ENCODE data around the gene DPP4.

The DPP4 gene

DNA sequence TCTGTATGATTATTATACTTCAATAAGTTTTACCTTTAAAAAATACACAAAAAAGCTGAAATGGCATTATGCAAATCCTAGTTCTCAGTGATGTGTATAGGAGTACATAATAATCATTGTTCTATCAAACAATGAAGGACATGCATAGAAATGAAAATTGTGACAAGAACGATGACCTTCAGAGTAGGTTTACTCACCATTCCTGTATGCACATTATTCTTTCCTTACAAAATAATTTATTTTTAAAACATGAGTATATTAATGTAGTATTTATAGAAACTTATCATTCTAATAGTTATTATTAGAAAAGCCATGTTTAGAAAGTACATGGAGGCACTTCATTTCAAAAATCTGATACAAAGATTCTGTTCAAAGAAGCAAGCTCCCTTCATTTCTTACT, 32.7 kb upstream of the DPP4 start:
- Histone ChIP-seq H3K9me3 (ENCODE audit: control insufficient read depth, low read length) (no peaks in the 10 kb centered on the region), H3K36me3 (ENCODE audit: control insufficient read depth, insufficient read depth, low read length) (no peaks in the 10 kb centered on the region), H3K27ac (ENCODE audit: insufficient read depth, low read length, poor library complexity, severe bottlenecking) (no peak overlapping the region), H3K4me1 (ENCODE audit: control insufficient read depth, insufficient read depth, low read length, poor library complexity, severe bottlenecking) (no peaks in the 10 kb centered on the region), H3K27me3 (replicated peaks; ENCODE audit: control insufficient read depth, insufficient read depth, low read length, poor library complexity, severe bottlenecking) (no peaks in the 10 kb centered on the region), H3K4me3 (ENCODE audit: insufficient read depth, low read depth, low read length, poor library complexity, severe bottlenecking) (no peak overlapping the region)
- no peak for DNase-seq

DNA sequence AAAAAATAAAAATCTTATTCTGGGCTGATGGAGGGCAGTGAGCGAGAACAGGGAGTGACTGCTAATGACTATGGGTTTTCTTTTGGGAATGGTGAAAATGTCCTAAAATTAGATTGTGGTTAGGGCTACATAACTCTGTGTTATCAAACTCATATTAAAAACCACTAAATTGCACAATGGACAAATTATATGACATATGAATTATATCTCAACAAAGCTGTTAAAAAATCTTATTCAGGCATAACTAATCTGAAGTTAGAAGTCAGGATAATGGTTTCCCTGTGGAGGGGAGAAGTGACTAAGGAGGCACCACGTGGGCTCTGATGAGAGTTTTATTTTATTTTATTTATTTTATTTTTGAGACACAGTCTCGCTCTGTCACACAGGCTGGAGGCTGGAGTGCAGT, 32.1 kb upstream of the DPP4 start:
- Histone ChIP-seq H3K4me1 (ENCODE audit: control insufficient read depth, insufficient read depth, low read length, poor library complexity, severe bottlenecking) (no peaks in the 10 kb centered on the region), H3K4me3 (ENCODE audit: insufficient read depth, low read depth, low read length, poor library complexity, severe bottlenecking) (no peak overlapping the region), H3K36me3 (ENCODE audit: control insufficient read depth, insufficient read depth, low read length) (no peaks in the 10 kb centered on the region), H3K27me3 (replicated peaks; ENCODE audit: control insufficient read depth, insufficient read depth, low read length, poor library complexity, severe bottlenecking) (no peaks in the 10 kb centered on the region), H3K9me3 (ENCODE audit: control insufficient read depth, low read length) (no peaks in the 10 kb centered on the region), H3K27ac (ENCODE audit: insufficient read depth, low read length, poor library complexity, severe bottlenecking) (no peak overlapping the region)
- DNase-seq = no peak

DNA sequence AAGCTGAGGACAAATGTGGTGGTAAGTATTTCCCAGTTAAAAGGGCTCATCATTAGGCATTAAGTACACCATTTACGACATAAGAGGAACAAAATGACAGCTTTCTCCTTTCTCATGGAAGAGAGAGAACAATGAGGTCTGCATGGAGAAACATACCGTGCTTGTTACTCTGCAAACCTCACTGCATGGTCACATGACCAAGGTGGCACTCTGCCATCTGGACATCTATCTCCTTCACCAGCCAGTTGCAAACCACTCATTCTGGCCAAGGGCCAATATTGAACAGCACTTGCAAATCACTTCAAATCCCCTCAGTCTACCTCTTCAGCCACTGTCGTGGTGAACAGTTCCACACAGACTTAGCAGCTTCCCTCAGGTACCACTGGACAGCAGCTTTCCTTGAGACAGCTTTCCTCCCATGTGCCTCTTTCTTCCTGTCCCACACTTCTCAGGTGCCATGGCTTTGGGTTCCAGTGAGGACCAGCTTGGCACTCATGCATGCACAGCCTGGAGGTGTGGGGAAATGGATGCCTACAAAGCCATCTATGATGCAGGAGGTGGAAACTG, 29.5 kb upstream of the DPP4 start:
- no peak for DNase-seq
- Histone ChIP-seq H3K4me1 (ENCODE audit: control insufficient read depth, insufficient read depth, low read length, poor library complexity, severe bottlenecking) (no peaks in the 10 kb centered on the region), H3K27ac (ENCODE audit: insufficient read depth, low read length, poor library complexity, severe bottlenecking) (no peak overlapping the region), H3K36me3 (ENCODE audit: control insufficient read depth, insufficient read depth, low read length) (no peaks in the 10 kb centered on the region), H3K27me3 (replicated peaks; ENCODE audit: control insufficient read depth, insufficient read depth, low read length, poor library complexity, severe bottlenecking) (no peaks in the 10 kb centered on the region), H3K9me3 (ENCODE audit: control insufficient read depth, low read length) (no peaks in the 10 kb centered on the region), H3K4me3 (ENCODE audit: insufficient read depth, low read depth, low read length, poor library complexity, severe bottlenecking) (no peak overlapping the region)

DNA sequence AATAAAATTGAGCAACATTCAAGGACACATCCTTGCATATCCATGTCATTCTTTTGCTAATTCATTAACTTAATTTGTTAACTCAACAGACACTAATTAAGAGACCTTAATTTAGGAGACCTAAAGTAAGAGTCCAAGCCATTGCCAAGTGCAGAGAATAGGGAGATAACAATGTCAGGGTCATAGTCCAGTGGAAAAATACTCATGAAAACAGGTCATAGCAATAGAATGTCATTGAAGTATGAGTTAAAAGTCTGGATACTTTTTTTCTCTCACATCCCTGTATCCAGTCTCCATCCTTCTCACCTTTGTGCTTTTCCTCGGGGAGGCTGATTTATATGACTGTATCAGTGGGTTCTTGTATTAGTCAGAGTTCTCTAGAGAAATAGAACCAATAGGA, 26.6 kb upstream of the DPP4 start:
- H3K27ac ChIP-seq (ENCODE audit: insufficient read depth, low read length, poor library complexity, severe bottlenecking) = no peak overlapping the region
- H3K27me3 ChIP-seq (replicated peaks; ENCODE audit: control insufficient read depth, insufficient read depth, low read length, poor library complexity, severe bottlenecking) = no peaks in the 10 kb centered on the region
- H3K36me3 ChIP-seq (ENCODE audit: control insufficient read depth, insufficient read depth, low read length) = no peaks in the 10 kb centered on the region
- DNase-seq = no peak
- no peaks in the 10 kb centered on the region for H3K9me3 ChIP-seq (ENCODE audit: control insufficient read depth, low read length)
- H3K4me1 ChIP-seq (ENCODE audit: control insufficient read depth, insufficient read depth, low read length, poor library complexity, severe bottlenecking) = no peaks in the 10 kb centered on the region
- no peak overlapping the region for H3K4me3 ChIP-seq (ENCODE audit: insufficient read depth, low read depth, low read length, poor library complexity, severe bottlenecking)

DNA sequence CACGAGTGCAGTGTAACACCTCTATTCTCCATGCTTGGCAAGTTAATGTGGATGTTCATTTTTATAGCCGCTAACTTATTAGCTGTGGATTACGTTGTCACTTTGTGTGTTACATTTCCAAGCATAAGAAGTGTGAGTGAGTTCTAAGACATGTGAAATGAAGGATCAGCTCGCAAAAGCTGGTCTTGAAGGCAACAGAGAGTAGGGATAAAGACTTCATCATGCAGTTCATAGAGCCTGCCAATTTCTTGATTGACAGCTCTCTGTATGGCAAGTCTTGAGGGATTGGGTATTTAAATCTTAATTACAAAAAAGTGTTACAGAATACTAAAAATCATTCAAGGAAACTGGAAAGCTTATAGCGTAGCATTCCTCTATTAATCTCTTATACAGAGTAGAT, 25.8 kb upstream of the DPP4 start:
- Histone ChIP-seq H3K9me3 (ENCODE audit: control insufficient read depth, low read length) (no peaks in the 10 kb centered on the region), H3K4me3 (ENCODE audit: insufficient read depth, low read depth, low read length, poor library complexity, severe bottlenecking) (no peak overlapping the region), H3K27ac (ENCODE audit: insufficient read depth, low read length, poor library complexity, severe bottlenecking) (no peak overlapping the region), H3K4me1 (ENCODE audit: control insufficient read depth, insufficient read depth, low read length, poor library complexity, severe bottlenecking) (no peaks in the 10 kb centered on the region), H3K27me3 (replicated peaks; ENCODE audit: control insufficient read depth, insufficient read depth, low read length, poor library complexity, severe bottlenecking) (no peaks in the 10 kb centered on the region), H3K36me3 (ENCODE audit: control insufficient read depth, insufficient read depth, low read length) (no peaks in the 10 kb centered on the region)
- DNase-seq = no peak

DNA sequence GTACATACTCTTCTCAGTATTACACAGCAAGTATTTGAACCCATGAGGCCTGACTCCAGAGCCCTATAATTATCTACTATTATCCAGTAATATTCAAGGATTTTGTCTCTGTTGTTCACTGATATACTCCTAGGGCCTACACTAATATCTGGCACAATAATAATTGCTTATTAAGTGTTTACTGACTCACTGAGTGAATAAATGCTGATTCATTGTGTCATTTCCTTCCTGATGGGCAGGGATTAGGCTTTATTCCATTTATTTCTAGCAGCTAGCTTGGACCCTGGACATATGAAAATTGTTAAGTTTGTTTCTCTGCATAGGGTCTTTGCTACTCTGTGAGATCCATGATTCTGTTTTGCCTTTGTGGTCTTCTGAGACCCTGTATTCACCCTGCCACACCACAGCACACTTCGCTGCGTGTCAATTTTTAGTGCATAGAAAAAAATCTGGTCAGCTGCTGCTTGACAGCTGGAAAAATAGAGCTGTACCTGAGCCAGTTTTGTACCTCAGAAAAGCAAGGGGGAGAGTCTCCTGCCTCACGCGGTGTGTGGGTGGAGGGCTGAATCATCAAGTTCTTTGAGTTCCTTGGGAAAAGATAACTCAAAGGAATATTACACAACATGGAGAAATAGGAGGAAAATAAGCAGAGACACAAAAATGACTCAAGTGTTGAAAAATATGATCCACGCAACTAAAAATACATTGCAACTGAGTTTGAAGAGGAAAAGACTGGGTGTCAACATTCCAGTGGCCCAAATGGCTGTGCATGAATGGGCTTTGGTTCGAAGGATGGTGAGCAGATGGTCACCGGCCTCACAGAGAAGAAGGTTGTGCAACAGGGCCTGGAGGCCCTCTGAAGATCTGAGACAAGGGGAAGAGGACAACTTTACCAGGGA, 18.9 kb upstream of the DPP4 start:
- H3K27me3 ChIP-seq (replicated peaks; ENCODE audit: control insufficient read depth, insufficient read depth, low read length, poor library complexity, severe bottlenecking) = no peaks in the 10 kb centered on the region
- no peak overlapping the region for H3K4me3 ChIP-seq (ENCODE audit: insufficient read depth, low read depth, low read length, poor library complexity, severe bottlenecking)
- no peak overlapping the region for H3K27ac ChIP-seq (ENCODE audit: insufficient read depth, low read length, poor library complexity, severe bottlenecking)
- no peaks in the 10 kb centered on the region for H3K36me3 ChIP-seq (ENCODE audit: control insufficient read depth, insufficient read depth, low read length)
- DNase-seq = no peak
- no peaks in the 10 kb centered on the region for H3K9me3 ChIP-seq (ENCODE audit: control insufficient read depth, low read length)
- no peaks in the 10 kb centered on the region for H3K4me1 ChIP-seq (ENCODE audit: control insufficient read depth, insufficient read depth, low read length, poor library complexity, severe bottlenecking)

DNA sequence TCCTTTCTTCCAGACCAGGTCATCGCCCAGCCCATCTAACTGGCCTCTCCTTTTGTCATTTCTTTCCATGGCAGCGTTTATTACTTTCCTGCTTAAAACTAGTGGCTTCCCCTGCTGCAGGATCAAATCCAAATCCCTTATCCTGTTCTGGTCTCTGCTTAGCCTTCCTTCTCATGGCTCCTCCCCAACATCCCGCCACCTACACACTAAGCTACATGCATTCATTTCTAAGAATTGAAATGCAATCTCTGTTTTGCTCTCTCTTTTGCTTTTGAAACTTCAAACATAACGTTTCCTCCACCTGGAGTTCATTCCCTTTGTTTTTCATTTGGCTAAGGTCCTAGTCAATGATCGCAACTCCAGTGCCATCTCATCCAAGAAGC, 18.0 kb upstream of the DPP4 start:
- Histone ChIP-seq H3K9me3 (ENCODE audit: control insufficient read depth, low read length) (no peaks in the 10 kb centered on the region), H3K36me3 (ENCODE audit: control insufficient read depth, insufficient read depth, low read length) (no peaks in the 10 kb centered on the region), H3K4me3 (ENCODE audit: insufficient read depth, low read depth, low read length, poor library complexity, severe bottlenecking) (no peak overlapping the region), H3K27me3 (replicated peaks; ENCODE audit: control insufficient read depth, insufficient read depth, low read length, poor library complexity, severe bottlenecking) (no peaks in the 10 kb centered on the region), H3K27ac (ENCODE audit: insufficient read depth, low read length, poor library complexity, severe bottlenecking) (no peak overlapping the region), H3K4me1 (ENCODE audit: control insufficient read depth, insufficient read depth, low read length, poor library complexity, severe bottlenecking) (no peaks in the 10 kb centered on the region)
- DNase-seq = no peak

DNA sequence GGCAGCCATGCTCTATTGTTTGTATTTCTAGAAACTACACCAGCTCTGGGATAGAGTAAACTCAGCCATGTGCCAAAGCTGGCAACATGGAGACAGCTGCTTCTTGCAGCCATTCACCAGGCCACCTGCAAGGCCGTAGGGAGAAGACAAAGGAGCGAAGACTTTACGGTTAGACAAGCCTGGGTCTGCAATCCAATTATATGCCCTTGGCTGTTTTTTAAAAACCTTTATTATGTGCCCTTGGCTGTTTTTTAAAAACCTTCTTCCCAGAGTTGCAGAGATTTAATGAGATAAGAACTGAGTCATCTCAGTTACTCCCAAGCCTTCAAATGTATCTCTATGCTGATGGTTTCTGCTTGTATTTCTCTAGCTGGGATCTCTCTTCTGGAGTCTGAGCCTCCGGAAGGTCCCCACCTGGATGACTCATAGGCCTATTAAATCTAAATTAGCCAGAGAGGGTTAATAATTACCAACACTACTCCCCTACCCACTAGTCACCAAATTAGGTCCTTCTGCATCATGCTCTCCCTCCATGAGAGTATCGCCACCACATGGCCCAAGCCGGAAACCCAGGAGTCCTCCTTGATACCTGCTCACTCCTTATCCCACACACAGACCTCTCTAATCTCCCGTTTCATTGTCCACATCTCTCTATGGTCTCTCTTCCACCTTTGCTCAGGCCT, 17.5 kb upstream of the DPP4 start:
- H3K27me3 ChIP-seq (replicated peaks; ENCODE audit: control insufficient read depth, insufficient read depth, low read length, poor library complexity, severe bottlenecking) = no peaks in the 10 kb centered on the region
- no peaks in the 10 kb centered on the region for H3K4me1 ChIP-seq (ENCODE audit: control insufficient read depth, insufficient read depth, low read length, poor library complexity, severe bottlenecking)
- no peaks in the 10 kb centered on the region for H3K36me3 ChIP-seq (ENCODE audit: control insufficient read depth, insufficient read depth, low read length)
- H3K4me3 ChIP-seq (ENCODE audit: insufficient read depth, low read depth, low read length, poor library complexity, severe bottlenecking) = no peak overlapping the region
- no peak overlapping the region for H3K27ac ChIP-seq (ENCODE audit: insufficient read depth, low read length, poor library complexity, severe bottlenecking)
- DNase-seq = no peak
- H3K9me3 ChIP-seq (ENCODE audit: control insufficient read depth, low read length) = no peaks in the 10 kb centered on the region

DNA sequence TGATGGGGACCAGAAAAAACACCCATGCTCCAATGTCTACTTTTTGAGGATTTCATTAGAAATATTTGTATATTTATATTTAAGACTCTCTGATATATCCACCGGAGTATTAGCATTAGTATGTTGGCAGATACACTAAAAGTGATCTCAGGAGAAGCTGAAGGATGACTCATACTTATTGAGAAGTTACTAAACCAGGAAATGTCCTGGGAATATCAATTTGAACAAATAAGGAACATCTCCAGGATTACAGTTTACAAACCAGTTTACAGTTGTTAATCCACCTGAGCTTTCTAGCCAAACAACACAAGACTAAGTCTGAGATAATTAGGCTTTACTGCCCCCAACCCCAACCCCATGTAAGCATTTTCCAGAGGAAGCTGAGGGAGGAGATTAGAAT, 16.1 kb upstream of the DPP4 start:
- H3K4me1 ChIP-seq (ENCODE audit: control insufficient read depth, insufficient read depth, low read length, poor library complexity, severe bottlenecking) = no peaks in the 10 kb centered on the region
- H3K4me3 ChIP-seq (ENCODE audit: insufficient read depth, low read depth, low read length, poor library complexity, severe bottlenecking) = no peak overlapping the region
- H3K27me3 ChIP-seq (replicated peaks; ENCODE audit: control insufficient read depth, insufficient read depth, low read length, poor library complexity, severe bottlenecking) = no peaks in the 10 kb centered on the region
- no peaks in the 10 kb centered on the region for H3K36me3 ChIP-seq (ENCODE audit: control insufficient read depth, insufficient read depth, low read length)
- DNase-seq = no peak
- H3K9me3 ChIP-seq (ENCODE audit: control insufficient read depth, low read length) = no peaks in the 10 kb centered on the region
- H3K27ac ChIP-seq (ENCODE audit: insufficient read depth, low read length, poor library complexity, severe bottlenecking) = no peak overlapping the region

DNA sequence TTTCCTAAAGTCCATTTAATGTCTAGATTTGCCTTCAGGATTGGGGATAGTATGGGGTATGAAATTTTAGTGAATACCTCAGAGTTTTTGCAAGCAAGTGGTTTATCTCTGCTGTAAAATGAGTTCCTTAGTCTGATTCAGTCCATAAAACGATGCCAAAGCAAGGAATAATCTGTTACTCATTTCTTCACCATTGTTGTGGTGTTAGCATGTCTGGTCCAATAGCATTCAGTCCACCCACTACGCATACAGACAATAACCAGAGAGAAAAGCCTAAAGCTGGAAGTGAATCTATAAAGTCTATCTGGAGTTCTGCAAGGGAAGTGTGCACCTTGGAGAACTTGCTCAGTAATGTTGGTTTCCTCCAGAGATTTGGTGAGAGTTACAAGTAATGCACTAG, 12.9 kb upstream of the DPP4 start:
- Histone ChIP-seq H3K4me1 (ENCODE audit: control insufficient read depth, insufficient read depth, low read length, poor library complexity, severe bottlenecking) (no peaks in the 10 kb centered on the region), H3K27me3 (replicated peaks; ENCODE audit: control insufficient read depth, insufficient read depth, low read length, poor library complexity, severe bottlenecking) (no peaks in the 10 kb centered on the region), H3K36me3 (ENCODE audit: control insufficient read depth, insufficient read depth, low read length) (no peaks in the 10 kb centered on the region), H3K27ac (ENCODE audit: insufficient read depth, low read length, poor library complexity, severe bottlenecking) (no peak overlapping the region), H3K9me3 (ENCODE audit: control insufficient read depth, low read length) (no peaks in the 10 kb centered on the region), H3K4me3 (ENCODE audit: insufficient read depth, low read depth, low read length, poor library complexity, severe bottlenecking) (no peak overlapping the region)
- DNase-seq = no peak
